Activated T-helper 1 cell treated with anti-CD3 and anti-CD28 coated beads, Interleukin-12 subunit alpha, Interleukin-12 subunit beta, Interleukin-2, Interleukin-4 antibody, amounts not matched to agents 30 ng/mL and 10 ng/mL and 1 ng/mL, durations not matched to agents 14 hours and 24 hours and 36 hours (primary cell): ENCODE measurements around the gene ENTPD8. TPM values are rescaled to one million over a fixed set of nuclear protein-coding genes. Genes with fewer than 3 reads are reported as not detected.

Experiments used
- DNase-seq: peaks from one replicate; pipeline ENCODE4 v3.0.0; 2021; ENCODE audit warnings: low spot score
- H3K27ac Mint-ChIP-seq: one replicate; pipeline ENCODE4 v1.8.0; 2021; ENCODE audit warnings: mild to moderate bottlenecking, mixed read lengths
- H3K27me3 Mint-ChIP-seq: one replicate; pipeline ENCODE4 v1.8.0; 2022; ENCODE audit warnings: mild to moderate bottlenecking, moderate library complexity, mixed read lengths; ENCODE audit not compliant: insufficient read depth
- H3K36me3 Mint-ChIP-seq: one replicate; pipeline ENCODE4 v1.8.0; 2021; ENCODE audit warnings: low read depth, mixed read lengths
- H3K4me1 Mint-ChIP-seq: one replicate; pipeline ENCODE4 v1.8.0; 2021; ENCODE audit warnings: low read depth, mixed read lengths
- H3K4me3 Mint-ChIP-seq: one replicate; pipeline ENCODE4 v1.8.0; 2021; ENCODE audit warnings: mild to moderate bottlenecking, moderate library complexity, mixed read lengths
- H3K9me3 Mint-ChIP-seq: one replicate; pipeline ENCODE4 v1.8.0; 2021; ENCODE audit warnings: mixed read lengths
- intact Hi-C: fragments of 100-400 bp; cut with micrococcal nuclease; formaldehyde crosslinking; loops from one replicate; pipeline ENCODE4 v1.15.1; 2024
- total RNA-seq: library from RNA; stranded (reverse); gene quantifications from 2 replicates; pipeline ENCODE4 v1.2.3, GENCODE V29; 2022

Gene ENTPD8
- total RNA-seq, 1 donor from 2014 or later: not detected

DNA sequence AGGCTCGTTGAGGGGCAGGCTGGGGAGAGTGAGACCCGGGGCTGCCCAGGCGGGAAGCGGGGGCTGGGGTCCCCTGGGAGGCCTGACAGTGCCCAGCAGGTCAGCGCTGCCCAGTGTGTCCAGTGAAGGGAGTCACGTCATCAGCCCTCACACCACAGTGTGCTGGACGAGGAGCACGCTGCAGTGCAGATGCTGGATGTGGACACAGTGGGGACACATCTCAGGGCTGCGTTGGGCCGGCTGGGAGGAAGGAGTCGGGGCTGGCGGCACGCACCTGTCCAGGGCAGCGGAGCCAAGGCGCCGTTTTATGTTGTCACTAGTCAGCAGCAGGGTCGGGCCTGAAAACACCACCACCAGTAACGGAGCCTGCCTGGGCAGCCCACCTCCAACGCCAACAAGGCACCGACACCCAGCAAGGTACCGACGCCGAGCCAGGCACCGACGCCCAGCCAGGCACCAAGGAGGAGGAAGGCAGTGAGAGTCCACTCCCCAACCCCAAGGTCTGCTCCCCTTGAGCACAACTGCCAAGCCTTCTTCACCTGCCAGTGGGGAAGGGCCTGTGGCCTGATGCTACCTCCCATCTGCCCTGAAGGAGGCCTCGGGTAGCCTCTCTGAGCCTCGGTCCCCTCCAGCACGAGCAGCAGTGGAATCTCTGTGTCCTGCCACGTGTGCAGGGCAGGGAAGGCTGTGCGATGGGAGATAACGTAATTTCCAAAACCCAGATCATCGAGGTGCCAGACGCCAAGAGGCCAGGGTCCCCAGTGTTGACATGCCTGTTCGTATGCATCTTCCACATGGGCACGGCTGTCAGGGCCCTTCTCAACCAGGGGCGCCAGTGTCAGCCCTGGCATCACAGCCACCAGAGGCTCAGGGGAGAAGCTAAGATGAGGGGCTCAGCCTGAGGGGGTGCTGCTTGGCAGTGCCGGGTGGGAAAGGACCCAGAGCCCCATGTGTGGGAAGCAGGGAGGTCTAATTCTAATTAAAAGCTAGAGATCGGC lies 39.8 kb upstream of the ENTPD8 start:
- Mint-ChIP-seq H3K4me1 (peaks cover 12% of the 10 kb centered on the region), H3K27me3 (no peaks in the 10 kb centered on the region), H3K4me3 (no peak overlapping the region), H3K27ac (no peak overlapping the region), H3K9me3 (peaks cover 5% of the 10 kb centered on the region), H3K36me3 (no peaks in the 10 kb centered on the region)
- no peak for DNase-seq
- intact Hi-C loops: no loop called here

DNA sequence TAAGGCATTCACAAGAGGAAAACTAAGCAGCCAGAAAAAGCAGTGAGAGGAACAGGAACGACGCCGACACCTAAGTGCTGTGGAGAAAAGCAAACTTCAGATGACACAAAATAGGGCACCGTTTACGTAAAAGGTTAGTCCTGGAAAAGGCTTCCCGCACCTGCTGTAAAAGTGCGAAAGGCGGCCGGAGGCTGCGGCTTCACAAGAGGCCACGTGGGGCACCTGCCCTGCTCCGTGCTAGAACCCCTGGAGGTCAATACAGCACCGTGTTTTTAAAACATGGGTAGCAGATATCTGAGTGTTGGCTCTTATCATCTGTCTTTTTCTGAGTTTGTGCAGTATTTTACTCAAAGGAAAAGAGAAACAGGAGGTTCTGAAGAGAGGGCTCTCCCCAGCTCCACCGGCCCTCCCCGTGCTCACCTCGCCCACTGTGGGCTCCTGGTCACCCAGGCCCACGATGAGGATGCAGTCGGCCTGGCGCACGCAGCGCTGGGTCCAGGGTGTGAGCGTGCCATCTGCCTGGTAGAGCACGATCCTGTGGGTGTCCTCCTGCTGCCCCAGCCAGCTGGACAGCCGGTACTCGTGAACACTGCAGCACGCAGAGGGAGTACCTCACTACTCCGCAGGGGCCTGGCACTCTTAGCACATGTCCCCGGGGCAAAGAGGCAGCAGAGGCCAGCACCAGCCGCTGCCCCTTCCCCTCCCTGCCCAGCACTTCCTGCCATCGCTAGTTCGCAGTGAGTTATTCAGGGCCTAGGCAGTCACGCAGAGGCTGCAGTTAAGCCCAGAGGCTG lies 38.9 kb upstream of the ENTPD8 start:
- no peak overlapping the region for H3K4me3 Mint-ChIP-seq

DNA sequence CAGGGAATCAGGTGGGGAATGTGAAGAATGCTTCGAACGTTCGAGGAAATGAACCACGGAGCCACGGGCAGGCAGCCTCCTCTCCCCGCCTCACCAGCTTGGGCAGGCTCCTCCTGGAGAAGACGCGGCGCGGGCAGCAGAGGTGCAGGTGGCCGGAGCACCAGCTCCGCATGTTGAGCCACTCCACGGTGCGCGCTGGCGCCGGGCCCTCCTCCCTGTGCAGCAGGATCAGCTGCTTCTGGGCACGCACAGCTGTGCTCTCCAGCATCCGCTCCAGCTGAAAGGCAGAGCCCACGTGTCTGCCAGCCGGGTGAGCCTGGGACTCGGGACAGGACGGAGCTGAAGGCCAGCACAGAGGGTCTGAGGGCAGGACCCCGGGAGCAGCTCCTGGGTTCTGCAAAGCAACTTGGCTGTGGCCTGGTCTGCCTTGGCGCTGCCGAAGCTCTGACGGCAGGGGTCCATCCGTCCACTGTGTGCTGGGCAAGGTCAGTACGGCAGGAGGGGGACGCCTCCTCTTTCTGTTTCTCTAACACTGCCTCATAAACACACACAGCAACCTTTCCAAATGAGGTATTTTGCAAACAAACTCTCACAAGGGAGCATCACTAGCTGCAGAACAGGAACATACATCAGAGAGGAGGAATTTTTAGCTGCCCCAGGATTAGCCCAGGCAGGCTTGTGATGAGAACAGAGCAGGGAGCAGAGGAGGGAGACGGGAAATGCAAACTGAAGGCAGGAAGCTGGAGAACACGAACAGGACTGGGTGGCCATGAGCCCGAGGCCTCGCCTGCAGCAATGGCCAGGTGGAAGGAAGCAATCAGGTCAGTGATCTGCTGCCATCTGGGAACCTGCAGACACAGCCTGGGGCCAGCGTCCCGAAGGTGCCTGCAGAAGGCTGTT lies 38.1 kb upstream of the ENTPD8 start:
- Mint-ChIP-seq H3K27me3 (no peaks in the 10 kb centered on the region), H3K4me3 (no peak overlapping the region), H3K36me3 (peaks cover 6% of the 10 kb centered on the region), H3K9me3 (peaks cover 13% of the 10 kb centered on the region), H3K4me1 (peaks cover 12% of the 10 kb centered on the region), H3K27ac (no peak overlapping the region)
- intact Hi-C loops: no loop called here
- DNase-seq: no peak

More for the DNA sequence above, 38.9 kb upstream of the ENTPD8 start:
- Mint-ChIP-seq H3K9me3 (peaks cover 10% of the 10 kb centered on the region), H3K27me3 (no peaks in the 10 kb centered on the region), H3K27ac (no peak overlapping the region), H3K36me3 (peaks cover 4% of the 10 kb centered on the region), H3K4me1 (peaks cover 12% of the 10 kb centered on the region)
- intact Hi-C loops: no loop called here
- no peak for DNase-seq

DNA sequence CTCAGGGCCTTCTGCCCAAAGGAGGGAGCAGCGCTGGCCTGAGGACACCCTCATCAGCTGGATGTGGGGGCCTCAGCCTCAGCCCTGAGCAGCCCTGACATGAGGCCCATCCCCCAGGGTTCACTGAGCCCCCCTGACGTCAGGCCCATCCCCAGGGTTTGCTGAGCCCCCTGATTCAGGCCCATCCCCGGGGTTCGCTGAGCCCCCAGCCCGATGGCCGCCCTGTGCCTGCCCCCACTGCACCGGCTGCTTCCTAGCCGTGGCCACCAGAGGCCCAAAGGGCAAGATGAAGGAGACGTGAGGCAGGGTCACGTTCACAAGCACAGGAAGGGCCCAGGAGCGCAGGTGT lies 37.4 kb upstream of the ENTPD8 start:
- intact Hi-C loops: no loop called here
- H3K27me3 Mint-ChIP-seq: no peaks in the 10 kb centered on the region
- no peak for DNase-seq
- no peak overlapping the region for H3K4me3 Mint-ChIP-seq
- peaks cover 16% of the 10 kb centered on the region for H3K9me3 Mint-ChIP-seq
- no peak overlapping the region for H3K27ac Mint-ChIP-seq
- H3K36me3 Mint-ChIP-seq: peaks cover 6% of the 10 kb centered on the region
- H3K4me1 Mint-ChIP-seq: peaks cover 12% of the 10 kb centered on the region

DNA sequence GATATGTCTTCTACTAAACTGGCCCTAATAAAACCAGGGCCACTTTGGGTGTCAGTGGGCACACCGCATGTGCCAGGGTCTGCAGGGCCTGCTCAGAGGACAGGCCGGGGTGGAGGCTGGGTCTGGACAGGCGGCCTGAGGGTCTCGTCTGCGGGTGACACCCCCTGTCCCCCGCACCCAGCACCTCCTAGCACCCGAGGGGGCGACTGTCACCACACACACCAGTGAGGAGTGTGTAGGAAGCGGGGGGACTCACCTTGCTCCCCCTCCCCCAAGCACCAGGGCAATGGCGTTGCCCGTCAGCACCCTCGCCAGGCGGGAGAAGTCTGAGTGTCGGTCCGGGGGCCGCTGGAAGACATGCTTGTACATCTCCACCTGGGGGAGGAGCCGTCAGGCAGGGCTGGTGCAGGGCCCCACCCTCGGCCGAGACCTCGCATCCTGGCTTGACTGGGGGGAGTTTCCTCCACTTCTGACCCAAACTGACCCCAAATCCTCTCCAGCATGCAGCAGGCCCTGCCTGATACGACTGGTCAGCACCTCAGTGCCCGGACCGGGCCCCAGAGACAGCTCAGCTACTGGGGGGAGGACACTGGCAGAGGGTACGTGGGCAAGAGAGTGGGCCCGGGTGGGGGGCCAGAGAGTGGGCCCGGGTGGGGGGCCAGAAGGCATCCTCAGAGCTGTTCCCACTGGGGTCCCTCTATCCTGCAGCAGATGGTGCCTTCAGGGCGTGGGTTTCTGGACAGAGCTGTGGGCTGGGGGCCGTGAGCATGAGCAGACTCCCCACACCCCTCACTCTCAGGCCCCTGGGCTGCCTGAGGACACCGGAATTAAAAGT lies 36.8 kb upstream of the ENTPD8 start:
- H3K4me1 Mint-ChIP-seq: peaks cover 12% of the 10 kb centered on the region
- DNase-seq: no peak
- H3K27me3 Mint-ChIP-seq: no peaks in the 10 kb centered on the region
- intact Hi-C loops: no loop called here
- no peak overlapping the region for H3K4me3 Mint-ChIP-seq
- H3K9me3 Mint-ChIP-seq: peaks cover 22% of the 10 kb centered on the region
- H3K27ac Mint-ChIP-seq: no peak overlapping the region
- peaks cover 6% of the 10 kb centered on the region for H3K36me3 Mint-ChIP-seq

DNA sequence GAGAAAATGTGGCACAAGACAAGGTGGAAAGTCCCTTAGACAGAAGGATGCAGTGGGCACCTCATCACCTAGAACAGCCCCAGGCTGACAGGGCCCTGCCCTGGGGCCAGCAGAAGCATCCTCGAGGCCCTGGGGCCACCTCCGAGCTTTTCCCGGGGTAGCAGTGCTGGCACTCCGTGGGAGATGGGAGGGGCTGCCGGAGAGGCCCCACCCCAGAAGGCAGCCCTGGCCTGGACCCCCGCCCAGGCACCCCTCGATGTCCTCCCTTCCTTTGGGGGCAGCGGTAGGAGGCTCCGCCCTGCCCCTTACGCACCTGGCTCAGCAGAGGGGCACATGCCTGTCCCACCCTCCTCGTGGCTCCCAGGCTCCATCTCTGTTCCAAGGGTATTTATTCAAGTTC lies 35.7 kb upstream of the ENTPD8 start:
- no peak overlapping the region for H3K4me3 Mint-ChIP-seq
- intact Hi-C loops: no loop called here
- no peak overlapping the region for H3K27ac Mint-ChIP-seq
- H3K4me1 Mint-ChIP-seq: peaks cover 7% of the 10 kb centered on the region
- DNase-seq: no peak
- H3K27me3 Mint-ChIP-seq: no peaks in the 10 kb centered on the region
- H3K36me3 Mint-ChIP-seq: peaks cover 6% of the 10 kb centered on the region
- peaks cover 24% of the 10 kb centered on the region for H3K9me3 Mint-ChIP-seq

DNA sequence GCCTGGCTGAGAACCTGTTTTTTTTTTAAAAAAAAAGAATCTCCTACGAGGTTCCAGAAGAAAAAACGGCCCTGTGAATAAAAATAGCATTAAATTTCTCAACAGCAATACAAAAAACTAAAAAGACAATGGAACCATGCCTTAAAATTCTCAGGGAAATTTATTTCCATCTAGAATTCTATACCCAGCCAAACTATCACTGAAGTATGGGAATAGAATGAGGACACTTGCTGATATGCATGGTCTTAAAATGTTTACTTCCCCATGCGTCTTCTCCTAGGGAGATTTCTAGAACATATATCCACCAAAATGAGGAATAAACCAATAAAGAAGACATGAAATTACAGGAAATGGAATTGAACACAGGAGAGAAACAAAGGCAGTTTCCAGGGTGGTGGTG lies 34.5 kb upstream of the ENTPD8 start:
- Mint-ChIP-seq H3K9me3 (peaks cover 24% of the 10 kb centered on the region), H3K4me3 (no peak overlapping the region), H3K4me1 (peaks cover 4% of the 10 kb centered on the region), H3K36me3 (peaks cover 6% of the 10 kb centered on the region), H3K27ac (no peak overlapping the region), H3K27me3 (peaks cover 2% of the 10 kb centered on the region)
- intact Hi-C loops: no loop called here
- no peak for DNase-seq

DNA sequence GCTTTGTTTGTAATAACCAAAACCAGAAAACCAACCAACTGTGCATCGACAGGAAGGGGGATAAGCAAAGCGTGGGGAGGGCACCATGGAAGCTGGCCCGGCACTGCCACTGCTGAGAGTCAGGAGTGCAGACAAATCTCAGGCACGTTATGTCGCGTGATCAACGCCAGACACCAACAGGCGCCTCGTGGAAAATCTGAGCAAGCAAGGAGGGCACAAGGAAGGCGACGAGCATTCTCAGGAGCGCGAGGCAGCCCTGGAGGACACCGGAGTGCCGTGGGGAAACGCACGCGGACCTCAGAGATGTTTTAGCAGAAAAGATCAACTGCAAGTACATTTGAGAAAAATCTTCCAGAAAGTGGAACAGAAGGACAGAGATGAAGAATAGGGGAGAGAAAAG lies 33.1 kb upstream of the ENTPD8 start:
- no peak overlapping the region for H3K4me3 Mint-ChIP-seq
- DNase-seq: no peak
- peaks cover 6% of the 10 kb centered on the region for H3K36me3 Mint-ChIP-seq
- intact Hi-C loops: no loop called here
- H3K27me3 Mint-ChIP-seq: peaks cover 7% of the 10 kb centered on the region
- no peak overlapping the region for H3K27ac Mint-ChIP-seq
- H3K9me3 Mint-ChIP-seq: peaks cover 24% of the 10 kb centered on the region
- H3K4me1 Mint-ChIP-seq: peaks cover 7% of the 10 kb centered on the region

DNA sequence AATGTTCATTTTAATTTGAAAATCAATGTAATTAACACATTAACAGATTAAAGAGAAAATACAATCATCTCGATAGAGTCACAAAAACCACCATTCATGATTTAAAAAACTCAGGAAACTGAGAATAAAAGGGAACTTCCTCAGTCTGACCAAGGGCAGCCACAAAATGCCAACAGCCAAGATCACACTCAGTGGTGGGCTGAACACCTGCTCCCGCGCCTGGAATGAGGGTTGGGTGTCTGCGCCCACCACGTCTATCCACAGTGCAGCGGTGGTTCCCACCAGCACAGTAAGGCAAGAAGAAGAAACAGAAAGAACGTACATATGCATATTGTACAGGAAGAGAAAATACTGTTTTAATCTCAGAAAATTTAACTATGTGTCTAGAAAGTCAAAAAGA lies 29.6 kb upstream of the ENTPD8 start:
- no peak for DNase-seq
- Mint-ChIP-seq H3K36me3 (peaks cover 5% of the 10 kb centered on the region), H3K4me1 (peaks cover 7% of the 10 kb centered on the region), H3K27me3 (peaks cover 7% of the 10 kb centered on the region), H3K4me3 (no peak overlapping the region), H3K27ac (no peak overlapping the region), H3K9me3 (peaks cover 17% of the 10 kb centered on the region)
- intact Hi-C loops: no loop called here

DNA sequence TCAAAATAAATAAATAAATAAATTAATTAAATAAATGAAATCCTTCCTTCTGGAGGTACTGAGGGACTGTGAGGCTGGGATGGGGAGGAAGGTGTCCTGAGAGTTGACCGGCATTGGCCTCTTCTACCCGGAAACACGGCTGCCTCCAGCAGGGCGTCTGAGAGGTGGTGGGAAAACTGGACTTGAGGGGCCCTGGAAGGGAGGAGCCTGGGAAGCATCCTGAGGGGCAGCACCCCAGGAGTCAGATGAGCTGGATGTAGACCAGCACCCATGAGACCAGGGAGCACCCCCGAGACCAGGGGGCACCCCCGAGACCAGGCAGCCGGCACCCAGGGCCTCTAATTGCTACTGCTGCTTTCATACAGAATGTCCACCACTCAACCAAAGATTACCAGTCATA lies 26.7 kb upstream of the ENTPD8 start:
- intact Hi-C loops: no loop called here
- H3K27me3 Mint-ChIP-seq: peaks cover 7% of the 10 kb centered on the region
- no peaks in the 10 kb centered on the region for H3K36me3 Mint-ChIP-seq
- H3K4me1 Mint-ChIP-seq: peaks cover 7% of the 10 kb centered on the region
- no peak overlapping the region for H3K4me3 Mint-ChIP-seq
- no peak for DNase-seq
- H3K9me3 Mint-ChIP-seq: peaks cover 1% of the 10 kb centered on the region
- H3K27ac Mint-ChIP-seq: no peak overlapping the region

DNA sequence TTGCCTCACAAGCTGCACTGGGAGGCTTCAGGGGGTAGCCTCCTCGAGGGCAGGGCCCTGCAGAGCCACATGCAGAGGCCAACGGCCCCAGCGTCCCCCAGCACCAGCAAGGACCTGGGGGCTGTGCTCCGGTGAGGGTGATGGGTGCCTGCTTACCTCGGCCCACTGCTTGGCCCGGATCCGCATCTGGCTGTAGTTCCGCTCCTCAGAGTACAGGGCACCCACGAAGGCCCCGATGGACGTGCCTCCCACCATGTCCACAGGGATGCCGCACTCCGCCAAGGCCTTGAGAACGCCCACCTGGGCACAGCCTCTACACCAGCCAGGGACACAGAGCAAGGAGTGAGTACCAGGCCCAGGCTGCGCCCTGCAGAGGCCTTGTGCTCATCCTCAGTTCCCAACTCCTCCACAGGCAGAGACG lies 26.0 kb upstream of the ENTPD8 start:
- no peak for DNase-seq
- no peaks in the 10 kb centered on the region for H3K9me3 Mint-ChIP-seq
- no peak overlapping the region for H3K4me3 Mint-ChIP-seq
- H3K27ac Mint-ChIP-seq: no peak overlapping the region
- H3K4me1 Mint-ChIP-seq: peaks cover 7% of the 10 kb centered on the region
- H3K27me3 Mint-ChIP-seq: peaks cover 7% of the 10 kb centered on the region
- H3K36me3 Mint-ChIP-seq: no peaks in the 10 kb centered on the region
- intact Hi-C loops: no loop called here
